ENCODE results near the gene KCTD1. TPM values are rescaled to one million over a fixed set of nuclear protein-coding genes. Genes with fewer than 3 reads are reported as not detected.

The KCTD1 gene
- total and polyA plus RNA-seq, 10 of the 15 experiments (the other 5 are each of a cell fraction or from before 2014, with no cell fraction given) = 1.5 to 13.4 (median 5.5) TPM

DNA sequence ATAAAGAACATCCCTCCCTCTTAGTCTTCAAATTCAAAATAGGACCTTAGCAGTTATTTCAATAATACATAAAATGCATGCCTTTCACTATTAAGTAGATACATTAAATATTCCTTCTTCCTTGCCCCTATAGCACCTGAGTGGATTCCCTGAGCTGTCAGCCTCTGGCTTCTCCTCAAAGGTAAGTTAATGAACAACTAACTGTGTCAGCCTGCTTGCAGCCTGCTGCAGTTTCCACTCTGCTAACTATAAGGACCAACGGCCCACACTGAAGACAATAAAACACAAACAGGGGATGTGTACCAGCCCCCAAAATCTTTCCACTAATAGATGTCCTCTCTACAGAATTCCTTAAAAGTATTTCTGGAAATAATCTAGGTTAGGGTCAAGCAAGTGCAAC lies 5.0 kb downstream of the KCTD1 start (continued):
- TF ChIP-seq, protein P1, sequence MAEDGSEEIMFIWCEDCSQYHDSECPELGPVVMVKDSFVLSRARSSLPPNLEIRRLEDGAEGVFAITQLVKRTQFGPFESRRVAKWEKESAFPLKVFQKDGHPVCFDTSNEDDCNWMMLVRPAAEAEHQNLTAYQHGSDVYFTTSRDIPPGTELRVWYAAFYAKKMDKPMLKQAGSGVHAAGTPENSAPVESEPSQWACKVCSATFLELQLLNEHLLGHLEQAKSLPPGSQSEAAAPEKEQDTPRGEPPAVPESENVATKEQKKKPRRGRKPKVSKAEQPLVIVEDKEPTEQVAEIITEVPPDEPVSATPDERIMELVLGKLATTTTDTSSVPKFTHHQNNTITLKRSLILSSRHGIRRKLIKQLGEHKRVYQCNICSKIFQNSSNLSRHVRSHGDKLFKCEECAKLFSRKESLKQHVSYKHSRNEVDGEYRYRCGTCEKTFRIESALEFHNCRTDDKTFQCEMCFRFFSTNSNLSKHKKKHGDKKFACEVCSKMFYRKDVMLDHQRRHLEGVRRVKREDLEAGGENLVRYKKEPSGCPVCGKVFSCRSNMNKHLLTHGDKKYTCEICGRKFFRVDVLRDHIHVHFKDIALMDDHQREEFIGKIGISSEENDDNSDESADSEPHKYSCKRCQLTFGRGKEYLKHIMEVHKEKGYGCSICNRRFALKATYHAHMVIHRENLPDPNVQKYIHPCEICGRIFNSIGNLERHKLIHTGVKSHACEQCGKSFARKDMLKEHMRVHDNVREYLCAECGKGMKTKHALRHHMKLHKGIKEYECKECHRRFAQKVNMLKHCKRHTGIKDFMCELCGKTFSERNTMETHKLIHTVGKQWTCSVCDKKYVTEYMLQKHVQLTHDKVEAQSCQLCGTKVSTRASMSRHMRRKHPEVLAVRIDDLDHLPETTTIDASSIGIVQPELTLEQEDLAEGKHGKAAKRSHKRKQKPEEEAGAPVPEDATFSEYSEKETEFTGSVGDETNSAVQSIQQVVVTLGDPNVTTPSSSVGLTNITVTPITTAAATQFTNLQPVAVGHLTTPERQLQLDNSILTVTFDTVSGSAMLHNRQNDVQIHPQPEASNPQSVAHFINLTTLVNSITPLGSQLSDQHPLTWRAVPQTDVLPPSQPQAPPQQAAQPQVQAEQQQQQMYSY (CRISPR knock-in tag; IDR thresholded peaks at IDR 0.05) = no peak
- TF ChIP-seq, protein P2, sequence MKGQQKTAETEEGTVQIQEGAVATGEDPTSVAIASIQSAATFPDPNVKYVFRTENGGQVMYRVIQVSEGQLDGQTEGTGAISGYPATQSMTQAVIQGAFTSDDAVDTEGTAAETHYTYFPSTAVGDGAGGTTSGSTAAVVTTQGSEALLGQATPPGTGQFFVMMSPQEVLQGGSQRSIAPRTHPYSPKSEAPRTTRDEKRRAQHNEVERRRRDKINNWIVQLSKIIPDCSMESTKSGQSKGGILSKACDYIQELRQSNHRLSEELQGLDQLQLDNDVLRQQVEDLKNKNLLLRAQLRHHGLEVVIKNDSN (IDR thresholded peaks at IDR 0.05; ENCODE audit: borderline replicate concordance, extremely low read length, insufficient read depth, low read depth, low read length) = no peak
- TF ChIP-seq ZNF592 (IDR thresholded peaks at IDR 0.05) = no peak
